ENCODE data around the gene RGL2. TPM values are rescaled to one million over a fixed set of nuclear protein-coding genes. Genes with fewer than 3 reads are reported as not detected.

Gene RGL2
- total and polyA plus RNA-seq, 2 of the 4 experiments (the other 2 are of a cell fraction): 4.1 to 26.9 TPM

DNA sequence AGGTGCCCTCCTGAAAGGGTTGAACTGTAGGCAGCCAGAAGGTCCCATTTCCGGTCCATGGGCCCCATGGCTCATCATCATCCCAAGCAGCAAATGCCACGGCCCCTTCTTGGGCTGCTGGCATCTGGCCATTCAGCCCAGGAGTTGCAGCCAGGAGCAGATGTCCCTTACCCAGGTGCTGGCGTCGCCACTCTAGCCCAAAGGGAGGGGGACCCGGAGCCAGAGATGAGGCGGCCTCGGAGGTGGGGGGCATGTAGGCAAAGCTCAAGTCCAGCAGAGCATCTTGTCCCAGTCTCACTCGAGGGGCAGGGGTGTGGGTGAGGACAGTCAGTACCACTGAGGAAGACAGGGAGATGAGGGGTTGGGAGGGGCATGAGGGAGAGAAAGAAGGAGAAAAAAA lies 6.3 kb upstream of the RGL2 start:
- no peaks in the 10 kb centered on the region for H3K9me1 ChIP-seq (ENCODE audit: insufficient read depth, low read length)
- dilution Hi-C loops (cut with HindIII; ENCODE audit: low sequenced_read_pairs, unreplicated experiment): no loop called here
- H3K23ac ChIP-seq (ENCODE audit: low read depth, low read length): no peak overlapping the region
- no peak overlapping the region for H3K4me3 ChIP-seq (ENCODE audit: insufficient read depth, low read depth, low read length)
- TF ChIP-seq MAFK (IDR thresholded peaks at IDR 0.05; ENCODE audit: low read depth, low read length) (no peak), RAD21 (IDR thresholded peaks at IDR 0.05; ENCODE audit: low read length) (no peak), CHD1 (IDR thresholded peaks at IDR 0.05; ENCODE audit: low read depth, low read length) (no peak), FOS (IDR thresholded peaks at IDR 0.05; ENCODE audit: low read depth, low read length) (no peak), NFE2L2 (IDR thresholded peaks at IDR 0.05; ENCODE audit: low read depth, low read length) (no peak), RCOR1 (IDR thresholded peaks at IDR 0.05; ENCODE audit: insufficient replicate concordance, low read length) (no peak), MXI1 (IDR thresholded peaks at IDR 0.05; ENCODE audit: borderline replicate concordance, low read depth, low read length) (no peak), SMC3 (IDR thresholded peaks at IDR 0.05; ENCODE audit: low read depth, low read length) (no peak), BHLHE40 (IDR thresholded peaks at IDR 0.05; ENCODE audit: low read depth, low read length) (no peak), POLR2A (IDR thresholded peaks at IDR 0.05; ENCODE audit: low read depth, low read length) (no peak)
- TF ChIP-seq, protein P1, sequence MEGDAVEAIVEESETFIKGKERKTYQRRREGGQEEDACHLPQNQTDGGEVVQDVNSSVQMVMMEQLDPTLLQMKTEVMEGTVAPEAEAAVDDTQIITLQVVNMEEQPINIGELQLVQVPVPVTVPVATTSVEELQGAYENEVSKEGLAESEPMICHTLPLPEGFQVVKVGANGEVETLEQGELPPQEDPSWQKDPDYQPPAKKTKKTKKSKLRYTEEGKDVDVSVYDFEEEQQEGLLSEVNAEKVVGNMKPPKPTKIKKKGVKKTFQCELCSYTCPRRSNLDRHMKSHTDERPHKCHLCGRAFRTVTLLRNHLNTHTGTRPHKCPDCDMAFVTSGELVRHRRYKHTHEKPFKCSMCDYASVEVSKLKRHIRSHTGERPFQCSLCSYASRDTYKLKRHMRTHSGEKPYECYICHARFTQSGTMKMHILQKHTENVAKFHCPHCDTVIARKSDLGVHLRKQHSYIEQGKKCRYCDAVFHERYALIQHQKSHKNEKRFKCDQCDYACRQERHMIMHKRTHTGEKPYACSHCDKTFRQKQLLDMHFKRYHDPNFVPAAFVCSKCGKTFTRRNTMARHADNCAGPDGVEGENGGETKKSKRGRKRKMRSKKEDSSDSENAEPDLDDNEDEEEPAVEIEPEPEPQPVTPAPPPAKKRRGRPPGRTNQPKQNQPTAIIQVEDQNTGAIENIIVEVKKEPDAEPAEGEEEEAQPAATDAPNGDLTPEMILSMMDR (conservative IDR thresholded peaks at IDR 0.05; ENCODE audit: low read depth, low read length): no peak
- no peak overlapping the region for H3K9ac ChIP-seq (ENCODE audit: low read depth, low read length)
- H2AK5ac ChIP-seq (ENCODE audit: low read depth, low read length): no peak overlapping the region
- no peak overlapping the region for H3K18ac ChIP-seq (ENCODE audit: low read depth, low read length)
- H3K27ac ChIP-seq (ENCODE audit: insufficient read depth, low read length): no peak overlapping the region
- no peak overlapping the region for H3K4ac ChIP-seq (ENCODE audit: low read depth, low read length)
- H3K27me3 ChIP-seq (ENCODE audit: control insufficient read depth, insufficient read depth, low read length): no peaks in the 10 kb centered on the region
- H3K9me3 ChIP-seq (ENCODE audit: control insufficient read depth, insufficient read depth, low read length): no peaks in the 10 kb centered on the region
- BruUV-seq (replicated peaks): no TSS peak
- no peak overlapping the region for H3K14ac ChIP-seq (replicated peaks; ENCODE audit: low read depth, low read length)
- CTCF ChIA-PET: no interaction called here
- no peak overlapping the region for H2BK15ac ChIP-seq (ENCODE audit: low read depth, low read length)
- POLR2A ChIA-PET (ENCODE audit: unreplicated experiment): no interaction called here
- H4K5ac ChIP-seq (ENCODE audit: low read depth, low read length): no peak overlapping the region
- ATAC-seq (ENCODE audit: low read depth) (no peak), DNase-seq (no peak)
- no peak overlapping the region for H2BK20ac ChIP-seq (ENCODE audit: low read depth, low read length)
- H3K56ac ChIP-seq (ENCODE audit: extremely low read depth, insufficient read depth, low read length): no peak overlapping the region
- no peak overlapping the region for H4K91ac ChIP-seq (ENCODE audit: insufficient read depth, low read depth, low read length)
- 85% methylated on average over 5 of the region's 8 CpGs; no CpG with 5 or more reads in 1 of the 2 experiments for WGBS, 2 experiments (ENCODE audit: extremely low coverage in 2 of 2, insufficient read length in 1 of 2)
- peaks cover 14 to 50% of the 10 kb centered on the region in 2 experiments for H3K79me1 ChIP-seq (ENCODE audit: low read depth in 1 of 2, low read length in 2 of 2)
- H2AFZ ChIP-seq (replicated peaks; ENCODE audit: low read length, poor library complexity): no peak overlapping the region
- H3K36me3 ChIP-seq (ENCODE audit: control insufficient read depth, insufficient read depth, low read length): peaks cover 19% of the 10 kb centered on the region
- intact Hi-C loops (cut with micrococcal nuclease): no loop called here
- H2BK5ac ChIP-seq (ENCODE audit: low read depth, low read length, poor library complexity, severe bottlenecking): no peak overlapping the region
- no peaks in the 10 kb centered on the region for H3K4me1 ChIP-seq (ENCODE audit: control insufficient read depth, insufficient read depth, low read length)
- H4K20me1 ChIP-seq (ENCODE audit: insufficient read depth, low read length): peaks cover 15% of the 10 kb centered on the region; the same call in 1 of the 2 replicates
- no peak overlapping the region for H3K4me2 ChIP-seq (ENCODE audit: low read depth, low read length)
- no peak overlapping the region for H2BK120ac ChIP-seq (ENCODE audit: low read depth, low read length)
- H4K8ac ChIP-seq (ENCODE audit: low read depth in 2 of 2, low read length in 2 of 2): no peak overlapping the region
- in situ Hi-C loops (cut with MboI; ENCODE audit: low sequenced_read_pairs): no loop called here
- no peak overlapping the region for H2AK9ac ChIP-seq (replicated peaks; ENCODE audit: low read depth, low read length, poor library complexity)

All from IMR-90 (cell line).